HCEC 1CT (cell line): ENCODE results near the gene ARL15.

Experiments used
- DNase-seq: peaks from one replicate; pipeline ENCODE4 v3.0.0-alpha.2; 2017

The ARL15 gene

DNA sequence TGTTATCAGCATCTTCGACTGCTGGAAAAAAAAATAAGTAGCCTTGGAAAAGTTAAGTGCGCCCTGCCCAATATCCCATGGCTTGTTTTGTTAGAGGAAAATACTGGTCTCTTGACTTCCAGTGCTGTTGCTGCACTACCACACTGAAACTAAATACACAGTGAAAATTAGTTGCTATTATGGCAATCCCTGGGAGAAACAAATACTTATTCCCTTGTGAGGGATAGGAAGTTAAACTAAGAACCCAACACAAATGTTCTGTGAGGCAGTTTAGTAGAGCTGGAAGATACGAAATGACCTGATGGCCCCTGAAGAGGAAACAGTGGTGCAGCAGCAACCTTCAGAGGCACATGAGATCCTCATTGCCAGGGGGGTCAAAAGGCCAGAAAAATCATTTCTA, 164.0 kb downstream of the ARL15 start:
- DNase-seq: no peak

DNA sequence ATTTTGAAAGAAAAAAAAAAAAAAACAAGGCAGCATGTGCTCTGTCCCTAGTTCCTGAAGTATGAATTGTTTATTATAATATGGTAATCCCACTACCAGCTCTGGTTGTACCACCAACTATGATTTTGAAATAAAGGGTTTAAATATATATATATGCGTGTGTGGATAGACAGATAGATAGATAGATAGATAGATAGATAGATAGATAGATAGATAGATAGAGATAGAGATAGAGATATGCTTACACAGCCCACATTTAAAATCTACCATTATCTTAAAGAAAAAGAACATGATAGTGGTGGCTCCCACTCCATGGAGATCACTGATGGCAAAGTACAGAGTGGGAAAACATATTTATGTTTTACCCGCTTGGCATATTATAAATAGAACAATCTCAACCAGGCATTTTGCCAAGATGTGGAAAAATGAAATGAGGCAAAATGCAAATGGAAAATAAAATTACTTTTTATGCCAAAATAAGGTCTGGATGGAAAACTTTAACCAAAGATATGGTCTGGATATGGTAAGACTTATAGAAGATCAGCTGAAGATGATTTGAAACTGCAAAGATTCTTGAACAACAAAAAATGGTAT, 170.0 kb downstream of the ARL15 start:
- DNase-seq: no peak

DNA sequence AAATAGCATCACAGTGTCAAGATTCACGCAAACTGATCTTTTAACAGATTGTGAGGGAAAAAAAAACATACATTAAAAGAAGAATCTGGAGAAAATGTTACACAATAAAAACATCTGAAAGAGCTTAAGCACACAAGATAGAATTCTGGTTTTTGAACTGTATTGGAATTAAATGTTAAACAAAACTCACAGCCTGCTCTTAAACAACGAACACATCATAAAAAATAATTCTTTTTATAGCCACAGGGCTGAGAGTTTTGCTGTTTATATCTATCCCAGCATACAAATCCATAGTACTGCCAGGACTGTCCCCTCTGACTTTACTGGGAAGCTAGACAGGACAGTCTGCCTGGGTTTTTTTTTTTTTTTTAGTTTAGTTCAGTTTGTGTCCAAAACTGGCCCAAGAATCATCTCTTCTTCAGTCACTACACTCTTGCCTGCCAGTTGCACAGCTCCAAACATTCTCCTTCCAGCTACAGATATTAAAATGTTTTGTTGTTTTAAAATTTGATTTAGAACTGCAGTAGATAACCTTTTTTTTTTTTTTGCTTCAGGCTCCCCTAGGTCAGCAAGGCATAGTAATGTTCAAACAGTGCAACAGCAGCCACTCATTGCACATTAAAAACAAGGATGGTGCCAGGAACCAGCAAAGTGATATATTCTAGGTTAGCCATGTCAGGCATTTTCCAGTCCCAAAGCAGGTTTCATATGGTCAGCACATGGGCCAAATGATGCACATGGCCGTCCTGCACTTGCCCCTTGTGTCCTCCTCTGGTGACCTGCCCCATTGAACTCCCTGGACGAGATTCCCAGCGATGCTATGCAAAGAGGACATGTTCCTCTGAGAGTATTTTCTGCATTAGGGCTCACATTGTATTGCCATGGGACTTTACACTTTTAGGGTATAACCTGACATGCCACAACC, 173.6 kb downstream of the ARL15 start:
- no peak for DNase-seq

DNA sequence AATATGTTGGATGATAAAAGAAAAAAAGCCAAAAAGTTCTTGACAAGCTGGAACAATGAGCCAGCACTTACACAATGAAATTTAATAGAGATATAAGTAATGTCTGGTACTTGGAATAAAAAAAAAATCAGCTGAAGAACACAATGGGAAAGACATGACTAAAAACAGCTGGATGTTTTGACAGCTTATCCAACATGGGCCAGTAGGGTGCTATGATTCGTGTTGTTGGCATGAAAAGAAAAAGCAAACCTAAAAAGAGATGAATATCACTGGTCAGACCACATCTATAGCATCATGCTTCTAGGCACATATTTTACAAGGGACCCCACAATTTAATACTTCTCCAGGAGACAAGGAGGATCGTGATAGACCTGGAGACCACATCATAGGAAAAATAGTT, 175.3 kb downstream of the ARL15 start:
- DNase-seq: peak; percentile 53

DNA sequence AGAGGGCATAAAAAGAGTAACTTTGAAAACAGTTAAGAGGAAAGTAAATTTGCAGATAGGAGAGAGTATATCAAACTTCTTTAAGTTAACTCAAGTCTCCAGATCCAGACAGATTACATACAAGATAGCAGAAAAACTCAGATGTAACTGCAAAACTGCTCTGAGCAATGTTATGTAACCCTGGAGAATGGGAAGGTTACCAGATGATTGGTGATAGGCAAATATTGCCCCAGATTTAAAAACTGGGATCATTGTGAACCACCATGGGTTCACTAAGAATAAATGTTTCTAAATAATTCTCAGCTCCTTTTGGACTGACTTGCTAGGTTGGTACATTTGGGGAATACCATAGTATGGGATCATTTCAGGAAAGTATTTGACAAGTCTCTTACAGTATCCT, 176.5 kb downstream of the ARL15 start:
- DNase-seq: no peak

DNA sequence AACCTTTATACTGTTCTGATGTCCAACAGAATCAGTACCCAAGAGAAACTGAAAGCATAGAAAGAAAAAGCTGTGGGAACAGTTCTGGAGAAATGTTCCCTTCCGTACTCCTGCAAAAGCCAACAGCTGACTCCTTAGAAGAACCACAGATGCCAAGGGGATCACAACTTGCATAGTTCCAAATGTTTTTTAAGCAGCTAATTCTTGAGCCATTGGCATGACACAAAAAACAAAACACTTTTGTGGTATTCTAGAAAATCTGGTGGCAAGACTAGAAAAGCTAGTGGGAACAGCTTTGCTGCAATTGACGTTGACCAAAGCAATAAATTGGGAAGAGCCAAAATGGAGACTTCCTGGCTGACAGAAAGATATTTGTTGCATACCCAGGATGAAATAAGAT, 189.9 kb downstream of the ARL15 start:
- DNase-seq: no peak

DNA sequence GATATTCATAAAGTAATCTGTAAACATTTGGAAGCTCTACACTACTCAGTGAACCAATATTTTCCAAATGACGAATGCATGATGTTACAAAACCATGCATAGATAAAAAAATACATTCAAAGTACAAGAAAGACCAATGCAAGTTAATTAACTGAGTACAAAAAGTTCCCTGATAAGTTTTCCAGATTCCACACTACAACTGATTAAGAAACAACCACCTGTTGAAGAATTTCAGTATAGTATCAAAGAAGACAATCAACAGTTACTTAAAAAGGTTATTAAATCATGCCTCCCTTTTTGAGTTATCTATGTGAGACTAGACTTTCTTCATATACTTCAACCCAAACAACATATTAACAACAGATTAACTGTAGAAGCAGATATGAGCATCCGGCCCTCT, 192.4 kb downstream of the ARL15 start:
- DNase-seq: no peak

DNA sequence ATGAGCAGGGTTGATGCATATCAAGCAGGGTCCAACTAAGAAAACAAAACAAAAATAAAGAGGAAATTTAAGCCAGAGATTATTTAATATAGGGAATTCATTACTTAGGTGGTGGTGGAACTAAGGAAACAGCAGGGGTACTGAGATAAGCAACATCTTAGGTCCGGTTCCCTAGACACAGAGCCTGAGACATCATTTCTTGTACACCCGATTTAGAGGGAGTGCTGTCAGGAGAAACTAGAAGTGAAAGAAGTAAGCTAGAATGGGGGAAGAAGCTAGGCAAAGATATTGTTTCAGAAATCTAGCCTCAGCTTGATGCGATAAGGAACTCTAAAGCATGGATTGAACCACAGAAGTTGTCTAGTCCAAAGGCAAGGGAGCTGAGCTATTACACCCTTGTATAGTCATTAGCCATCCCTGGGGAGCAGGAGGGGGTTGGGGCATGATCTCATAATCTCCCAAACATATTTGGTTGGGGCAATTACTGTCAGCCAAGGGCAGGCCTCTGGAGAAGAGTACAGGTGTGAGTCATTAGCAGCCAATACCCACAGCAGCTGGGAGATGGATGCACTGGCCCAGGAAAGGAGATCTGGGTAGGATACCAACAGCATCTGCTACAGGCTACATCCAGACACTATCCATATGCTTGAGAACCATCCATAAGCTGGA, 194.5 kb downstream of the ARL15 start:
- DNase-seq: peak; percentile 58

DNA sequence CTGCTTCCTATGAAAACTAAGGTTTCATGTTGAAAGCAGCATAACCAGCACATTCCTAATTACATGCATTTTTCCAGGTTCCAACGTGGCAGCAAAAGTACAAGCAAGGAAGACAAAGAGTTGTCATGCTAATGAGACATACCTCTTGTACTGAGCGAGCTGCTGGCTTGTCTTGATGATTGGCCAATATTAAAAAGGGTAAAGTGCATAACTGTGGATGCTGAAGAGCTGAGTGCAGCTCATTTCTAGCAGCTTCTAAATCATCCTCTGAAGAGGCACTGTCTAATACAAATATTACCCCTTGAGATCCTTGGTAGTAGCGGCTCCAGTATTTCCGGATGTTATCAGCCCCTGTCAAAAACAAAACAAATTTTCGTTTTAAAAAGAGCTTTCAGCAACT, 197.3 kb downstream of the ARL15 start:
- DNase-seq: no peak

DNA sequence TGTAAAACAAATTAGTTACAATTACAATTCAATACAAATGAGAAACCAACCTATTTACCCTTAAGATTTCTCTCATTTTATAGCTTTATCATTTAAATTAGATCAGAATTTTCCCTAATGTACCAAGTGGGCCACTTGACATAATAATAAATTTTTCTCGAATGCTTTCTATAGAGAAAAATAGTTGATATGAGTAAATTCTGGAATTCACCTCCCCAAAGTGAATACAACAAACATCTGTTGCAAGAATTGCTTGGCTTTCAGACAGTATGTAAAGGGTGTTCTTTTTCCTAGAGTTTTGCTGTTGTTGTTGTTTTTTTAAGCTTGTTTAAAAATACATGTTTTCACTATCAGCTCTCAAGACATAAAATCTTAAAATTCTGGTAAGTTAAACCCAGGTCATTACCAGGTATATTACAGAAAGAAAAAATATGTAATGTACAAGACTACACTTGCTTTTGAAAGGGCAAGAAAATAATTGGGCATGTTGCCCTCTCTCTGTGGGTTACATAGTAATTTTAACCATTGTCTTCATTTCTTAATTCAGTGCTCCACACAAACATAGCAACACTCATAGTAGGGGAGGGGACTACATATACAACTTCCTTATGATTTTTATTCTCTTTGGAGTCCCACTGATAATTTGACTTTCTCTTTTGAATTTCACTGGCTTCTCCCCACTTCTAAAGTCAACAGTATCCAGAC, 200.6 kb downstream of the ARL15 start:
- DNase-seq: no peak

DNA sequence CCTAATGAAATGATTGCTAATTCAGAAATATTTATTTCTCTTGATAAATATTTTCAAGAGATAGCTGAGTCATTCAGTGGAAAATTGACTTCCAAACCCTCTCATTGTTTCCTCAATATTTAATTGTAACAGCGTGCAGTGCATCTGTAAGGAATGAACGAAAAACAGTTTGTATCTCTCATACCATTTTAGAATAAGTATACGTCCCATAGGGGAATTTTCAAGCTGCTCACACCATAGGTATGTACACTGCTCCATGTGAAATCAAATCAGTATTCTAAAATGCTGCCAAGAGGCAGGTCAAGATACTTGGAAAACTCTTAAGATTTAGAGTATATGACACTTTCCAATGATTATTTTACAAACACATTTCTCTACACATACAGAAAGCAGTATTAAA, 202.2 kb downstream of the ARL15 start:
- DNase-seq: no peak

DNA sequence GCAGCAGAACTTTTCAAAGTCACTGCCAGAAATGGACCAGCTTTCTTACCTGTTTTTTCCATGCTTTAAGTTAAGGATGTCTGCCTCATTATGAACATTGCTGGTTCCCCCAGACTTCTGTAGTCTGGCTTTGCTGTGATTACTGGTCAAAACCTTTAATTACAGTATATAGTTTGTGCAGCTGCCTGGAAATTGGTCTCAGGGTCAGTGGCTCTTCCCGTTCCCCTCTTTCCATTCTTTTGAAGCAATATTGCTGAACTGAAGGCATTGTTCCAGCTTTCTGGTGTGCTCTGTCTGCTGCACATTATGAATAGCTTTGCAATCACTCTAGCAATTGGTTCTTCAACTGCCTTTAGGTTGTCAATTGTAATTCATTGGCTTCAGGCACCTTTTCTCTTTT, 206.5 kb downstream of the ARL15 start:
- DNase-seq: no peak

DNA sequence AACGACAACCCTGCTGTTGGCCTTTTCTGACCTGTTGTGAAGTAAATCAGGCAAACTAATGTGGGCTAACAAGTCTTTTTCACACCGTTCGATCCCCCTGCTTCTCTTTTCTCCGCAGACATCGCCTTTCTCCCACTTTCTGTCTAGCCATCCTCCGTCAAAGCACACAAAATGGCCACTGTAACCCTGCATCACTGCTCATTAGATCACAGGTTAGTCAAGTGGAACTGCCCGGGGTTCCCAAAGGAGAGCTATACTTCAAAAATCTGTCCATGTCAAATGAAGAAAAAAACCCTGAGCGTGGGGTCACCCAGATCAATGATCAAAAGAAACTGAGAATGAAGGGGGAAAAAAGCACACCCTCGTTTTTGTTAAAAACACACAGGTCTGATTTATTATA, 212.1 kb downstream of the ARL15 start:
- DNase-seq: no peak

DNA sequence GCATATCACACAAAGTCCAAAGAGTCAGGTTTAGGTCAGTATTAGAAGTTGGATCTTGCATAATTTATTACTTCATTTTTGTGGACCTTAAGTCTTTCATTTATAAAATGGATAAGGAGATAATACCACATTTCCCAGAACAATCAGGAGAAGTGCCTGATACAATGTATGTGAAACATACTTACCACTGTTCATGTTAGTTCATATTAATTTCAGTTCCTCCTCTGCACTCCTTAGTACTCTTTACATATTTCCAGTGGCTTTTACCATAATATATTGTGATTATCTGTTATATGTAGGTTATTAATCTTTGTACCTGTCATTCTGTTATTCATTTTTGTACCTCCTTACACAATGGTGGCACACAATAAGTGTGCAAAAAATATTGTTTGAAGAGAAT, 214.4 kb downstream of the ARL15 start:
- DNase-seq: no peak

DNA sequence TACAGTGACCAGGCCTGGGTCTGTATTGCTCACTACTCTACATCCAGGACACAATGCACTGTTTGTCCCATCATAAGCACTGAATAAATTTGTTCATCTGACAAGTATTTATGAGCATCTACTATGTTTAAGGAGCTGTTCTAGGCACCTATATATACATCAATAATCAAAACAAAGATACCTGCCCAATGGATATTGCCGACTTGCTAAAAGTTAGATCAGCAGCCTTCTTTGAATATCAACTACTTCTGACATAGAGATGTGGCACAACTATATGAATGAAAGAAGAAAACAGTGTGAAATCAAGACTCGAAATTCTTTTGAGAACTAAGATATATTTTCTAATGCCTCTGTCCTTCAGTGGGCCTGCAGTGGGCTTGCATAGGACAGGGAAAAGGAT, 215.7 kb downstream of the ARL15 start:
- no peak for DNase-seq

DNA sequence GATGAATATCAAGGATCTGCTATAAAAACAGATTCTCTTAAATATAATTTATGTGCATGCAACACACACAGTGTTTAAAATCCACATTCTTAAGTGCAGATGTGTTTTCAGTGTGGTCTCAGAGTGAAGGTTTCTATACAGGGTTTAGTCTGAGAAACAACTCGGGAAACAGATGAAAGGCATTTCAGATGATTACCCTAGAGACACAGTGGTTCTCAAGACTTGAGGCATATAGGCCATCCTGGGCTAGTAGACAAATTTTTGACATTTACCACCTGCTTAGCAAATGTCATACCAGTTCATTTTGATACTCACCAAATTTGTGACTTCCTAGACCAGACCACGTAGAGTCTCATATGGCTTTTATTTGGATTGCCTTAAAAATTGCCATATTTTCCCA, 216.5 kb downstream of the ARL15 start:
- no peak for DNase-seq

DNA sequence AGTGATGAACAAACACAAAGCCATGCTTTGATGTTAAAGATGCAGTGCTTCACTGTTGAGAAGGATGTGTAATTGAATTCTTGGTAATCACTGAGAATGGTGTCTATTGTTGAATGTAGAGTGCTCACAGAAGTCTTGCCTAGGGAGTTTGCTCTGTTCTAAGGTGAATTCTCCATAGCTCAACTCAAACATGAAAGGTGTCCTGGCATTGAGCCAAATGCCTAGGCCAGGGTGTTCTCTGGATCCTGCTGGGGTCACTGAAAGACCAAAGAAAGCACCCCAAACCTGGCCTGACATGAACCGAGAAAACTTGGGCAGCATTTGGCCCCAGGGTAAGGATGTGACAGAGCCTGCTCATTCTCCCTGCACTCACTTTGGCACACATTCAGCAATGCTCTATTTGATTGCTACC, 217.3 kb downstream of the ARL15 start:
- DNase-seq: no peak

DNA sequence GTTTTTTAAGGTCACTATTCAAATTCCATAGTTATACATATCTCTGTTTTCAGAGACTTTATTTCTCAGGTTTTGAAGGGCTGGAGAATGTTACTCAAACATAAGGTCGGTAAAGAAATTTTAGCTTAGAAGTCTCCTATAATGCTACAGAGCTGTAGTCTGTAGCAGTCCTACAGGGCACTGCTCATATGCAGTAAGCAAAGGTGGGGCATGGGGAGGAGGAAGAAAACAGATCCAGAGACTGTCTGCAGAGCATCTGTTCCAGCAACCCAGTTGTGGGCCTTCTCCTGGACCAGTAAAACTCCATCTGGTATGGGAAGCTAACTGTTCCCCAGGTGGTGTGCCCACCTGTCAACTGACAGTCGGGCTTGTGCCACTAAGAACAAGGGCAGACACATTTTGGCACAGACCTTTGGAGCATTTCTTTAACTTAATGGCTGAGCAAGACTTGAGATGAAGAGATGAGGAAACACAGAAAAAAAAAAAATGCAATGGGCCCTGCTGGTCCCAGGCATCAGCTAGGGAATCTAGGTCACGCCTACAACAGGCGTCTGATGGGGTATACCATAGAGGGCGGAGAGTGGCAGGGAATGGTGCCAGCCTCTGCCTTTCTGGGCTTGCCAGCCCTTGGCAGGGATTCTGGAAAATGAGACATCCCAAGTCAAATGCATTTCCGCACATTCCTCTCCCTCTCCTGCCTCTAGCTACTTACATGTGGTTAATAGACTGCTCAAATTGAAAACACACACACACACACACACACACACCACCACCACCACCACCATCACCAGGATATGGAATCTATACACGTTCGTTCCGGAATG, 218.9 kb downstream of the ARL15 start:
- no peak for DNase-seq

DNA sequence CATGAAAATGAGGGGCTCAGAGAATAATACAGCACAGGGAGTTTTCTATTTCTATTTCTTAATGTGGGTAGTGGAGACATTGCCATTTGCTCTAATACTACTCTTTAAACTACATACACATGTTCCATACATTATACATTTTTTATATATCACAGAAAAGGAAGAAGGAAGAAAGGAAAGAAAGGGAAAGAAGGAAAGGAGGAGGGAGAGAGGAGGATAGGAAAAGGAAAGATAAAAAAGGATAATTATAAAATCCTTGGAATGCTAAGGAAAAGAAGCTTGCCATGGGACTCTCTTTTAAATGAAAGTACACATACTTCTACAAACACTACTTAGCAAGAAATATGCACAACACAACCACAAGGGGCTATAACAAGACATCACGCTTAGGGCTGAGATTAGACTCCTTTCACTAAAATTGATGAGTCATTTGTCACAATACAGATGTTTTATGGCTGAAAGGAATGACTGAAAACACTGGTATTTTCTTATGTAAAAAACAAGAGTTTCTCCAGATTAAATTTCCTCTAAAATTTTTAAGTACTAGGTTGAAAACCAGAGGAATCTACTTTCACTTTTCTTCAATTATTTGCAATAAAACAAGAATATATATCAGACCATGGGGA, 219.8 kb downstream of the ARL15 start:
- DNase-seq: peak; percentile 90

DNA sequence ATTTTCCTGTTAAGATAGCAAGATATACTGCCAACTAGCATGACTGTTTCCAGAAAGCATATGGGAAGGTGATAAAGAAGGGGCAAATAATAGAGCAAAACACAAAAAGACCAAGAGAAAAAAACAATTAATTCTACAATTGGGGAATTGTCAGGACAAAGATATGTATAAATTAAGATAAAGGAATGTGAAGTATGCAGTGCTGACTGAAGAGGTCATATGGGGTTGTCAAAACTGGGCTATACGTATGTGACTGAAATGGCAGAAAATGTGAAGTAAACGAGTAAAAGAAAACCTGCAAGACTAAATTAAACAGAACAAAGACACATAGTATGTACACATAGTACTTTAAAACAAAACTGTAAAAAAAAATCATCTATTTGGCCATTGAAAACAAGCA, 222.3 kb downstream of the ARL15 start:
- DNase-seq: peak; percentile 31

DNA sequence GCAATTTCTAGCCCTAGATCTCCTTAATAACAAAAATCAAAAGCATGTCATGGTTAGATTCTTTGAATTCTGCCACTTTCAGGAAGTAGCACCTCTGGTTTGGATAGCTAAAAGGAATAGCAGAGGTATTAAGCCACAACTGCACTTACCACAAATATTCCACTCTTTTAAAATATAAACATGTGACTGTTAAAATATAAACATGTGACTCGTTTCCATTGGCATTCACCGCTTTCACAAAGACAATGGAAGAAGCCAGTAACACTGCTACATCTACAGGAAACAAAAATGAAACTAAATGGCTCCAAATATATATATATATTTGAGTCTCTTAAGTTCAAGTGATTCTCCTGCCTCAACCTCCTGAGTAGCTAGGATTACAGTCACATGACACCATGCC, 222.9 kb downstream of the ARL15 start:
- DNase-seq: peak; percentile 89

DNA sequence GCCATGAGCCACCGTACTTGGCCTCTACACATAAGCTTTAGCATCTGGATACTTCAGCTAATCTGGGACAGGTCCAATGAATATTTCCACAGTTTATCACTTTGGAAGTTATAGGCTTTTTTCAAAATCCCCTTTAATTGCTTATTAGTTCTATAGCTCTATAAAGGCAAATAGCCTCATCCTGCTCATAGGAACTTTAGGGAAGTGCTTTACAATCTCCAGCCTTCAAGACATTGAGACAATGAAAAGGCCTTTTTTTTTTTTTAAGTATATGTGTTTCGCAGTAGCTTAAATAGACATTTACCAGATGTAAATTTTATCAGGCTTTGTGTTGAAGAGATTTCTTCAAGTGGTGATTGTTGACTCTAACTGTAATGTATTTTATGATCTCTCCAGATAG, 224.2 kb downstream of the ARL15 start:
- no peak for DNase-seq
